GM18909 (cell line): ENCODE results near the gene RIPK4.
"Not testable (repeated sequence)": the region's sequence is repeated elsewhere in the genome, so short reads cannot be mapped to it uniquely, and the experiment has no call there.

Experiments used
- ATAC-seq: cut with Tn5 transposase; IDR thresholded peaks from one replicate; pipeline ENCODE4 v1.9.1; 2021; ENCODE audit warnings: mild to moderate bottlenecking; ENCODE audit not compliant: unreplicated experiment, poor library complexity

Gene RIPK4

GRCh38 chr21:41703857-41704501, 62.9 kb downstream of the RIPK4 start:
- no peak for ATAC-seq

GRCh38 chr21:41701749-41702148, 65.1 kb downstream of the RIPK4 start:
- no peak for ATAC-seq

GRCh38 chr21:41699311-41699710, 67.5 kb downstream of the RIPK4 start:
- ATAC-seq = no peak

GRCh38 chr21:41698071-41698470, 68.8 kb downstream of the RIPK4 start:
- ATAC-seq = no peak

- no peak for ATAC-seq
Measured at GRCh38 chr21:41695513-41695912, 71.3 kb downstream of the RIPK4 start.

GRCh38 chr21:41694042-41694441, 72.8 kb downstream of the RIPK4 start:
- not testable (repeated sequence) for ATAC-seq

GRCh38 chr21:41692185-41692565, 74.7 kb downstream of the RIPK4 start:
- ATAC-seq = no peak

GRCh38 chr21:41691205-41692184, 75.4 kb downstream of the RIPK4 start:
- no peak for ATAC-seq
